ENCODE results near the gene LENG8. TPM values are rescaled to one million over a fixed set of nuclear protein-coding genes. Genes with fewer than 3 reads are reported as not detected.

LENG8 gene
- total and polyA plus RNA-seq, 10 of the 15 experiments (the other 5 are each of a cell fraction or from before 2014, with no cell fraction given), result 2.3 to 145 (median 34.4) TPM

- H3K79me2 ChIP-seq (ENCODE audit: control insufficient read depth, insufficient read depth, low read length), result no peaks in the 10 kb centered on the region
- intact Hi-C loops (cut with micrococcal nuclease; ENCODE audit: unreplicated experiment), result loop anchor here (10.0 kb wide), 1 partner anchor 441 kb away; no protein-coding TSS in a partner anchor
- ChIA-PET POLR2A (interaction anchor here (0.5 to 0.7 kb wide), 2 partner anchors 25 to 936 kb away, joined by 3 read pairs; partner anchors contain the start of gene LENG8), RAD21 (ENCODE audit: unreplicated experiment) (interaction anchor here (0.8 to 1.5 kb wide), 5 partner anchors 8 to 200 kb away, joined by 3 to 4 read pairs (median 4); partner anchors contain the start of gene LENG9), SMC1A (ENCODE audit: uncharacterized antibody, unreplicated experiment) (interaction anchor here (0.6 kb wide), 1 partner anchor 31 kb away, joined by 3 read pairs; no protein-coding TSS in a partner anchor), CTCF (interaction anchor here (0.9 to 2.5 kb wide), 5 partner anchors 12 to 200 kb away, joined by 3 to 21 read pairs (median 3); no protein-coding TSS in a partner anchor)
- H3K4me1 ChIP-seq (ENCODE audit: control insufficient read depth, insufficient read depth, low read length), result peaks cover 3% of the 10 kb centered on the region
- no peak overlapping the region for H3K27ac ChIP-seq (ENCODE audit: control insufficient read depth, insufficient read depth)
- no peaks in the 10 kb centered on the region for H3K36me3 ChIP-seq (ENCODE audit: control insufficient read depth in 2 of 2, insufficient read depth in 2 of 2, low read length in 1 of 2)
- no peak for DNase-seq (ENCODE audit: low read depth, low spot score)
- H3K27me3 ChIP-seq (replicated peaks in 1 of 2; ENCODE audit: control insufficient read depth in 2 of 2, insufficient read depth in 2 of 2, low read length in 1 of 2), result peaks cover 0 to 3% of the 10 kb centered on the region in 2 experiments; a peak in 2 of 4 replicates
- 80% methylated on average over 6 of the region's 6 CpGs for WGBS (ENCODE audit: insufficient coverage, insufficient replicate concordance, low lambda C conversion rate, missing lambda C conversion rate)
- no peak for ATAC-seq
- H3K4me3 ChIP-seq, result no peak overlapping the region
- no peaks in the 10 kb centered on the region for H3K9me3 ChIP-seq (replicated peaks; ENCODE audit: control insufficient read depth, insufficient read depth, low read length)
- BruUV-seq (replicated peaks), result no TSS peak
- H4K20me1 ChIP-seq (ENCODE audit: control insufficient read depth, insufficient read depth), result no peaks in the 10 kb centered on the region
- in situ Hi-C loops (cut with MboI), result loop anchor here (10.0 kb wide), 1 partner anchor 451 kb away; no protein-coding TSS in a partner anchor
- no peak overlapping the region for H2AFZ ChIP-seq (ENCODE audit: control insufficient read depth, low read depth, low read length)
- no peak overlapping the region for H3K4me2 ChIP-seq (ENCODE audit: control insufficient read depth, insufficient read depth)
- FAIRE-seq, result no peak
- H3K9ac ChIP-seq (ENCODE audit: control insufficient read depth, insufficient read depth, low read length), result no peak overlapping the region
- TF ChIP-seq HSF1 (IDR thresholded peaks at IDR 0.05; ENCODE audit: low read depth, low read length), result no peak
- TF ChIP-seq CBX3 (IDR thresholded peaks at IDR 0.05; ENCODE audit: borderline replicate concordance, low read depth), result no peak
- TF ChIP-seq IKZF1 (conservative IDR thresholded peaks at IDR 0.05), result no peak
- TF ChIP-seq ATF7 (IDR thresholded peaks at IDR 0.05; ENCODE audit: low read depth), result no peak
- TF ChIP-seq ZNF217 (IDR thresholded peaks at IDR 0.05), result no peak
- TF ChIP-seq TAF1 (IDR thresholded peaks at IDR 0.05; ENCODE audit: borderline replicate concordance, low read depth, low read length), result no peak
- TF ChIP-seq POLR2A (IDR thresholded peaks at IDR 0.05; ENCODE audit: low read depth, low read length), result no peak
- no peak for TF ChIP-seq CHD4 (IDR thresholded peaks at IDR 0.05)
- TF ChIP-seq PBX3 (IDR thresholded peaks at IDR 0.05; ENCODE audit: insufficient replicate concordance, low read depth, low read length), result no peak
- no peak for TF ChIP-seq TARDBP (IDR thresholded peaks at IDR 0.05; ENCODE audit: borderline replicate concordance)
- no peak for TF ChIP-seq MTA2 (IDR thresholded peaks at IDR 0.05; ENCODE audit: low read depth)
- TF ChIP-seq NFYA (IDR thresholded peaks at IDR 0.05; ENCODE audit: borderline replicate concordance, low read depth, low read length), result no peak
- TF ChIP-seq BHLHE40 (IDR thresholded peaks at IDR 0.05; ENCODE audit: borderline replicate concordance in 1 of 2, low read depth in 2 of 2, low read length in 1 of 2), result no peak
- TF ChIP-seq SMAD5 (IDR thresholded peaks at IDR 0.05; ENCODE audit: low read depth), result no peak
- TF ChIP-seq, protein P1, sequence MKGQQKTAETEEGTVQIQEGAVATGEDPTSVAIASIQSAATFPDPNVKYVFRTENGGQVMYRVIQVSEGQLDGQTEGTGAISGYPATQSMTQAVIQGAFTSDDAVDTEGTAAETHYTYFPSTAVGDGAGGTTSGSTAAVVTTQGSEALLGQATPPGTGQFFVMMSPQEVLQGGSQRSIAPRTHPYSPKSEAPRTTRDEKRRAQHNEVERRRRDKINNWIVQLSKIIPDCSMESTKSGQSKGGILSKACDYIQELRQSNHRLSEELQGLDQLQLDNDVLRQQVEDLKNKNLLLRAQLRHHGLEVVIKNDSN (IDR thresholded peaks at IDR 0.05; ENCODE audit: borderline replicate concordance, extremely low read length, insufficient read depth, low read depth, low read length), result no peak
- TF ChIP-seq RAD51 (IDR thresholded peaks at IDR 0.05), result no peak
- TF ChIP-seq, protein P2, sequence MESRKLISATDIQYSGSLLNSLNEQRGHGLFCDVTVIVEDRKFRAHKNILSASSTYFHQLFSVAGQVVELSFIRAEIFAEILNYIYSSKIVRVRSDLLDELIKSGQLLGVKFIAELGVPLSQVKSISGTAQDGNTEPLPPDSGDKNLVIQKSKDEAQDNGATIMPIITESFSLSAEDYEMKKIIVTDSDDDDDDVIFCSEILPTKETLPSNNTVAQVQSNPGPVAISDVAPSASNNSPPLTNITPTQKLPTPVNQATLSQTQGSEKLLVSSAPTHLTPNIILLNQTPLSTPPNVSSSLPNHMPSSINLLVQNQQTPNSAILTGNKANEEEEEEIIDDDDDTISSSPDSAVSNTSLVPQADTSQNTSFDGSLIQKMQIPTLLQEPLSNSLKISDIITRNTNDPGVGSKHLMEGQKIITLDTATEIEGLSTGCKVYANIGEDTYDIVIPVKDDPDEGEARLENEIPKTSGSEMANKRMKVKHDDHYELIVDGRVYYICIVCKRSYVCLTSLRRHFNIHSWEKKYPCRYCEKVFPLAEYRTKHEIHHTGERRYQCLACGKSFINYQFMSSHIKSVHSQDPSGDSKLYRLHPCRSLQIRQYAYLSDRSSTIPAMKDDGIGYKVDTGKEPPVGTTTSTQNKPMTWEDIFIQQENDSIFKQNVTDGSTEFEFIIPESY (IDR thresholded peaks at IDR 0.05), result no peak
- TF ChIP-seq ZNF622 (IDR thresholded peaks at IDR 0.05), result no peak
These were observed 24.9 kb downstream of the LENG8 start for GRCh38 chr19:54473892-54474372.

All from GM12878 (cell line).